ENCODE measurements around the gene RPS25.

GRCh38 chr11:119031912-119032280, 13.8 kb upstream of the RPS25 start:
- no peak for TF ChIP-seq SIN3A (IDR thresholded peaks at IDR 0.05; ENCODE audit: borderline replicate concordance, insufficient read depth, low read length)
- TF ChIP-seq POLR2AphosphoS5 (IDR thresholded peaks at IDR 0.05; ENCODE audit: low read depth, low read length), result no peak
- no peak for TF ChIP-seq TAF1 (IDR thresholded peaks at IDR 0.05; ENCODE audit: borderline replicate concordance, insufficient read depth, low read length)

Measured in PFSK-1 (cell line).